OCI-LY3 (cell line): ENCODE measurements around the gene SELENOS.

Experiments used
- H2AFZ ChIP-seq: fragments of 200-600, 300-600 bp; shearing (Covaris generic); 2 replicates; pipeline ENCODE4 v1.6.0; 2014; ENCODE audit warnings: antibody characterized with exemption, low read depth, low read length
- H3K27ac ChIP-seq: fragments of 200-600, 300-600 bp; sonication (generic); 2 replicates; pipeline ENCODE4 v1.5.1; 2014; ENCODE audit warnings: mild to moderate bottlenecking, low read length, moderate library complexity, mixed read lengths
- H3K27me3 ChIP-seq: fragments of 200-600, 300-600 bp; sonication (generic); 2 replicates; pipeline ENCODE4 v1.6.1; 2014; ENCODE audit warnings: low read depth, low read length, mixed read lengths
- H3K36me3 ChIP-seq: fragments of 200-600, 300-600 bp; sonication (generic); replicated peaks from 2 replicates; pipeline ENCODE3; 2014; ENCODE audit warnings: low read depth, low read length, mixed read lengths
- H3K4me1 ChIP-seq: fragments of 300-600, 200-600 bp; sonication (generic); 2 replicates; pipeline ENCODE4 v1.6.1; 2014; ENCODE audit warnings: low read length, mixed read lengths
- H3K4me2 ChIP-seq: fragments of 200-600, 300-600 bp; sonication (generic); 2 replicates; pipeline ENCODE4 v1.6.1; 2014; ENCODE audit warnings: low read length, mixed read lengths
- H3K4me3 ChIP-seq: fragments of 300-600, 200-600 bp; sonication (generic); 2 replicates; pipeline ENCODE4 v1.5.1; 2014; ENCODE audit warnings: antibody characterized with exemption, mild to moderate bottlenecking, low read length, moderate library complexity
- H3K79me2 ChIP-seq: fragments of 300-600, 200-600 bp; shearing (Covaris generic); 2 replicates; pipeline ENCODE4 v1.6.1; 2014; ENCODE audit warnings: mild to moderate bottlenecking, low read length, mixed read lengths
- H3K9ac ChIP-seq: fragments of 300-600, 200-600 bp; shearing (Covaris generic); 2 replicates; pipeline ENCODE4 v1.6.0; 2014; ENCODE audit warnings: mild to moderate bottlenecking, low read length, moderate library complexity
- H3K9me3 ChIP-seq: fragments of 200-600, 300-600 bp; shearing (Covaris generic); 2 replicates; pipeline ENCODE4 v1.6.1; 2014; ENCODE audit warnings: low read length, mixed read lengths; ENCODE audit not compliant: insufficient read depth
- H4K20me1 ChIP-seq: fragments of 200-600, 300-600 bp; sonication (generic); 2 replicates; pipeline ENCODE4 v1.6.1; 2016; ENCODE audit warnings: low read length, mixed read lengths; ENCODE audit not compliant: insufficient read depth
- EZH2phosphoT487 ChIP-seq: fragments of 200-600 bp; shearing (Covaris generic); IDR thresholded peaks from 2 replicates; pipeline ENCODE4 v1.6.1; 2018; ENCODE audit warnings: antibody characterized with exemption, mixed run types, low read depth
- TF ChIP-seq, protein P1 (sequence below): fragments of 200-600, 300-600 bp; sonication (generic); IDR thresholded peaks from 2 replicates; pipeline ENCODE4 v1.5.1; 2014; ENCODE audit warnings: antibody characterized with exemption, low read length, low read depth

Gene SELENOS

GRCh38 chr15:101324524-101325177 is 47.4 kb upstream of the SELENOS start:
- no peaks in the 10 kb centered on the region for H3K79me2 ChIP-seq
- H2AFZ ChIP-seq: no peak overlapping the region
- H3K9ac ChIP-seq: no peak overlapping the region
- H3K4me3 ChIP-seq: no peak overlapping the region
- H3K4me1 ChIP-seq: no peaks in the 10 kb centered on the region
- no peaks in the 10 kb centered on the region for H3K9me3 ChIP-seq
- no peak overlapping the region for H3K27ac ChIP-seq
- TF ChIP-seq EZH2phosphoT487: no peak
- TF ChIP-seq, protein P1, sequence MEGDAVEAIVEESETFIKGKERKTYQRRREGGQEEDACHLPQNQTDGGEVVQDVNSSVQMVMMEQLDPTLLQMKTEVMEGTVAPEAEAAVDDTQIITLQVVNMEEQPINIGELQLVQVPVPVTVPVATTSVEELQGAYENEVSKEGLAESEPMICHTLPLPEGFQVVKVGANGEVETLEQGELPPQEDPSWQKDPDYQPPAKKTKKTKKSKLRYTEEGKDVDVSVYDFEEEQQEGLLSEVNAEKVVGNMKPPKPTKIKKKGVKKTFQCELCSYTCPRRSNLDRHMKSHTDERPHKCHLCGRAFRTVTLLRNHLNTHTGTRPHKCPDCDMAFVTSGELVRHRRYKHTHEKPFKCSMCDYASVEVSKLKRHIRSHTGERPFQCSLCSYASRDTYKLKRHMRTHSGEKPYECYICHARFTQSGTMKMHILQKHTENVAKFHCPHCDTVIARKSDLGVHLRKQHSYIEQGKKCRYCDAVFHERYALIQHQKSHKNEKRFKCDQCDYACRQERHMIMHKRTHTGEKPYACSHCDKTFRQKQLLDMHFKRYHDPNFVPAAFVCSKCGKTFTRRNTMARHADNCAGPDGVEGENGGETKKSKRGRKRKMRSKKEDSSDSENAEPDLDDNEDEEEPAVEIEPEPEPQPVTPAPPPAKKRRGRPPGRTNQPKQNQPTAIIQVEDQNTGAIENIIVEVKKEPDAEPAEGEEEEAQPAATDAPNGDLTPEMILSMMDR: no peak
- H4K20me1 ChIP-seq: no peaks in the 10 kb centered on the region
- no peaks in the 10 kb centered on the region for H3K36me3 ChIP-seq
- no peak overlapping the region for H3K4me2 ChIP-seq
- peaks cover 18% of the 10 kb centered on the region for H3K27me3 ChIP-seq

- no peak for TF ChIP-seq EZH2phosphoT487
- TF ChIP-seq, protein P1: no peak
- Histone ChIP-seq H3K36me3 (no peaks in the 10 kb centered on the region), H4K20me1 (no peaks in the 10 kb centered on the region), H2AFZ (no peak overlapping the region), H3K9me3 (no peaks in the 10 kb centered on the region), H3K4me3 (no peak overlapping the region), H3K79me2 (no peaks in the 10 kb centered on the region), H3K9ac (no peak overlapping the region), H3K4me1 (no peaks in the 10 kb centered on the region), H3K27ac (no peak overlapping the region), H3K27me3 (peaks cover 18% of the 10 kb centered on the region), H3K4me2 (no peak overlapping the region)
Observed at GRCh38 chr15:101323793-101324523, 46.7 kb upstream of the SELENOS start.

GRCh38 chr15:101322854-101323477 is 45.7 kb upstream of the SELENOS start:
- peaks cover 18% of the 10 kb centered on the region for H3K27me3 ChIP-seq
- no peaks in the 10 kb centered on the region for H3K4me1 ChIP-seq
- H3K9ac ChIP-seq: no peak overlapping the region
- H3K27ac ChIP-seq: no peak overlapping the region
- no peak overlapping the region for H3K4me2 ChIP-seq
- H3K4me3 ChIP-seq: no peak overlapping the region
- no peak overlapping the region for H2AFZ ChIP-seq
- no peaks in the 10 kb centered on the region for H3K9me3 ChIP-seq
- H3K79me2 ChIP-seq: no peaks in the 10 kb centered on the region
- no peaks in the 10 kb centered on the region for H3K36me3 ChIP-seq
- TF ChIP-seq, protein P1: no peak
- no peak for TF ChIP-seq EZH2phosphoT487
- H4K20me1 ChIP-seq: no peaks in the 10 kb centered on the region

- Histone ChIP-seq H3K4me1 (no peaks in the 10 kb centered on the region), H3K27me3 (peaks cover 17% of the 10 kb centered on the region), H3K9me3 (no peaks in the 10 kb centered on the region), H3K4me2 (no peak overlapping the region), H3K4me3 (no peak overlapping the region), H3K9ac (no peak overlapping the region), H4K20me1 (no peaks in the 10 kb centered on the region), H2AFZ (no peak overlapping the region), H3K27ac (no peak overlapping the region), H3K36me3 (no peaks in the 10 kb centered on the region), H3K79me2 (no peaks in the 10 kb centered on the region)
- TF ChIP-seq, protein P1: no peak
- no peak for TF ChIP-seq EZH2phosphoT487
Observed at GRCh38 chr15:101322016-101322695, 44.9 kb upstream of the SELENOS start.
